Inflammatory macrophage treated with lipopolysaccharide for 1 hour (primary cell): ENCODE measurements around the gene RAD51D.
"Not testable (repeated sequence)": the region's sequence is repeated elsewhere in the genome, so short reads cannot be mapped to it uniquely, and the experiment has no call there.

Source experiments
- DNase-seq, 2 donors: peaks; one replicate each; pipeline ENCODE4 v3.0.0-alpha.2; 2020 to 2022

RAD51D gene

GRCh38 chr17:35064516-35065215, 55.0 kb downstream of the RAD51D start:
- no peak for DNase-seq

GRCh38 chr17:35063514-35064223, 56.0 kb downstream of the RAD51D start, which contains the start of gene RFFL:
TSS of gene RFFL (minus strand) at chr17:35063707. CDS start at chr17:35026553, 37,154 bp downstream.
- peak; percentile 97 to 99 for DNase-seq

DNA sequence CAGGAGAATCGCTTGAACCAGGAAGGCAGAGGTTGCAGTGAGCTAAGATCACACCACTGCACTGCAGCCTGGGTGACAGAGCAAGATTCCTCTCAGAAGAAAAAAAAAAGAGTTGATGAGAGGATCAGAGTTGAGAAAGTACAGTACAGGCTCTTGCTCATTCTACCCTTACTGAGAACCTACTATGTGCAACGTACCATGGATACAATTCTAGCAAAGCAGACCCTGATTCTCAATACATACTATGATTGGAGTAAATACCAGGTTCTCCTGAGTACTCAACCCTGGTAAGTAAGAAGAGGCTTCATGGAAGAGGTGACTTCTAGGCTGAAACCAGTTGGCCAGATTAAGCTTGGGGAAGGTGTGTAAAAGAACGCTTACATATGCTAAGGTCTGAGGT, 57.4 kb downstream of the RAD51D start:
- DNase-seq, result no peak

GRCh38 chr17:35057332-35057915, 62.2 kb downstream of the RAD51D start:
- no peak for DNase-seq

DNA sequence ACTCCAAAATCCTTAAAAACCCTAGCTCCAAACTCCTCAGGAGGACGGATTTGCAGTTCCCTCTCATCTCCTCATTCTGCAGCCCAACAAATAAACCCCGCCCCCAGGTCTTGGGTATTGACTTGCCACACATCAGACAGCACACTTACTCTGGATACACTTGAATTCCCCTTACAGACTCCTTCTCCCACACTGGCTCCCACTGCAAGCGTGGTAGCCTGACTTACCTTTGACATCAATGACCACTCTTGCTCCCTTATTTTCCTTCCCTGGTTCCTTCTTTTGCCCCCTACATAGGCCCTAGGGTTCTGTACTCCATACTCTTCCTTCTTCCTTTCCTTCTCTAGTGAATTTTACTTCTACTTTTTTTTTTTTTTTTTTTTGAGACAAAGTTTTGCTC, 63.6 kb downstream of the RAD51D start:
- DNase-seq, result peak; percentile 64 to 96

GRCh38 chr17:35053204-35053603, 66.5 kb downstream of the RAD51D start:
- DNase-seq, result no peak

DNA sequence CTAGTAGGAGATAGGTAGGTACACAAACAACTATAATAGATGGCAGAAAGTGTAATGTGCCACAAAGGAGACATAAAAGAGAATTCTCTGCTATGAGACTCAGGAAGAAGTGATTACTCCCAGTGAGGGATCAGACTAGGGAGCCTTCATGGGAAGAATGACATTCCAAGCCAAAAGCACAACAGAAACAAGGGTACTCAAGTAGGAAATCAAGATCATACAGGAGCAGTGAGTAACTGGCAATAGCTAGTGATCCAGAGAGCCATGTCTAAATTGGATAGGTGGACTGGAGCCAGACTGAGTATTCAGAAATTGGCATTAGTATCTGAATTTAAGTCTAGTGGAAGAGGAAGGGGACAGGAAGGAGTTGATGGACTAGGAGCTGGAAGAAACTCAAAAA, 66.9 kb downstream of the RAD51D start:
- DNase-seq, result no peak

DNA sequence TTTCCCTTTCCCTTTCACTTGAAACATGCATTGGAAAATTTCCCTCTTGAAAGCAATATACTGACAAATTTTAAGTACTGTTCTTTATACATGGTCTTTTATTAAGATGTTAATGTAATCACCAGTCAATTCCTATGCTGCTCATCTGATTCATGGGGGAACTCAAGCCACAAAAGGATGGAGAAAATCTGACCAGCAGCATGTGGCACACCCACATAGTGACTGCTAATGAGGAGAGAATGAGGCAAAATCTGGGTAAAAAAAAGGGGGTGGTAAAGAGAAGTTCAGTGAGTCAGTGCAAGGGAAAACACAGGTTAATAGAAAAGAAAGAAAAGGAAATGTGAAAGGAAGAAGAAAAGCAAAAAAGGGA, 67.4 kb downstream of the RAD51D start:
- peak; percentile 66 to 85 for DNase-seq

DNA sequence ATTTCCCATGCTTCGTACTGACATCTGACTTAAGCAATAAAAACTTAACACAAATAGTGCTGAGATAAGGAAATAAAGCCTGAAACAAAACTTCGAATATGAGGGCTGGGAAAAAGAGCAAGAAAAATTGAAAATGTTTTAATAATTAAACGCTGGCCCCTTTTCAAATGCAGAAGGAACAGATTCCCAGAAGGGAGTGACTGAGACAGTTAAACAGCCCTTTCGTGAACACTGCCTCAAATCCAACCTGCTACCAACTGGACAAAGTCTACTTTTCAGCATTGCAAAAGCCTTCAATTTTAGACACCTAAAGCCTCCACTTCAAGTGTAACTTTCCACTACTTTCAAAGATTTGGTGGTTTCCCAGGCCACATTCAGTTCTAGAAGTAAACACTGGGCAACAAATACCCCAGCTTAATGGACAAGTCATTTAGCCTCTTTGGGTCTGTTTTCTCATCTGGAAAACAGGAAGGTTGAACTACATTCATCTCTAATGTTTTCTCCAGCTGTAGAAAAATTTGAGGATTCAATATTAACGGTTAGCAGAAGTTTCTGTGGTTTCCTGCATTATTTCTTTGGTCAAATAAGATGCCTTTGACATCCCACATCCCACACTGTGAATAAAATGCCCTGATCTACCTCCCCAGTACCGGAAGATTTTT, 68.0 kb downstream of the RAD51D start:
- peak; percentile 35 to 39 for DNase-seq

- DNase-seq, result peak; percentile 63 to 79
Observed at GRCh38 chr17:35051183-35051578, 68.5 kb downstream of the RAD51D start.

GRCh38 chr17:35050170-35050569, 69.5 kb downstream of the RAD51D start:
- no peak for DNase-seq

DNA sequence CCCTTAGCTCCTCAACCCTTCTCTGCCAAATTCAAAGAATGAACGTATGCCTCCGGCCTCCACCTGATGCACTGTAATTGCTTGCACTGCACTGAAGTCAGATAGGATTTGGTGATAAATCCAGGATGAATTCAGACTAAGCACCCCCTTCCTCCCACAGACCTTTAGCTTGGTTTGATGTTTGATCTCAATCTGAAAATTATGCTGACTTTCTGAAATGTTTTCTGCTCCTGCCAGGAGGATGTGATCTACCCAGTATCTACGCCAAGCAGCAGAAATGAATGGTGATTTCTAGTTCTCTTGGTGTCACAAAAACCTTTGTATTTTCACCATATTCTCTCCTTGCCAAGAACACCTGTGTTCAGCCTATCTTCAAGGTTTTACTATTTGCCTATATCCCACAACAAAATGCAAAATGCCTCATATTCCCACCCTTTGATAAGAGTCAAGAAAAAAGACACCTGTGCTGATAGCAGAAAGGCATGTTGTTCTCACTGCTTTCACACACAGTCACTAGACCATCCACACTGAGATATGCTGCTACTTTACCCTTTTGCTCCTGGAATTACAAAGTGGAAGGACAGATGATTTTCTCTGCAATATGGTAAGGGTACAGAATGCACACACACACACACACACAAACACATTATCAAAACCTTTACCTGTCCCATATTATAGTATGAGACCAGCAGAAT, 70.8 kb downstream of the RAD51D start:
- DNase-seq, result no peak

- DNase-seq, result peak; percentile 43 to 47
Observed at GRCh38 chr17:35046740-35047283, 72.8 kb downstream of the RAD51D start.

GRCh38 chr17:35046245-35046644, 73.4 kb downstream of the RAD51D start:
- DNase-seq, result no peak

DNA sequence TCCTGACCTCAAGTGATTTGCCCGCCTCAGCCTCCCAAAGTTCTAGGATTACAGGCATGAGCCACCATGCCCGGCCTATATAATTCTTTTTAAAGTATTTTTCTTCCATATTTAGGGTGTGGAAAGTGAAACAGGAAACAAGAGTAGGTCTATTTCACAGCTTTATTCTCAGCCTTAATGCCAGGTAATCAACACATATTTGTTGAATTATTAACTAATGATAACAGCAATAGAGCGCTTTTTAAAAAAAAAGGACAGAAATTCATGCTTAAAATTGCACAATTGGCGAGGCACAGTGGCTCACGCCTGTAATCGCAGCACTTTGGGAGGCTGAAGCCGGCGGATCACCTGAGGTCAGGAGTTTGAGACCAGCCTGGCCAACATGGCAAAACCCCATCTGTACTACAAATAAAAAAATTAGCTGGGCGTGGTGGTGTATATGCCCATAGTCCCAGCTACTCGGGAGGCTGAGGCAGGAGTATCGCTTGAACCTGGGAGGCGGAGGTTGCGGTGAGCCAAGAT, 74.1 kb downstream of the RAD51D start:
- DNase-seq, result not testable (repeated sequence)

DNA sequence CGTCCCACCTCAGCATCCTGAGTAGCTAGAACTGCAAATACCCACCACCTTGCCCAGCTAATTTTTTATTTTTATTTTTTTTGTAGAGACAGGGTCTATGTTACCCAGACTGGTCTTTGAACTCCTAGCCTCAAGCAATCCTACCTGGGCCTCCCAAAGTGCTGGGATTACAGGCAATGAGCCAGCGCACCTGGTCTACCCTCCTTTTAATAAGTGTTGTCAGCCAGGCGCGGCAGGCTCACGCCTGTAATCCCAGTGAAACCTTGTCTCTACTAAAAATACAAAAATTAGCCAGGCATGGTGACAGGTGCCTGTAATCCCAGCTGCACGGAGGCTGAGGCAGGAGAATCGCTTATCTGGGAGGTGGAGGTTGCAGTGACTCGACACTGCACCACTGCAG, 75.5 kb downstream of the RAD51D start:
- DNase-seq, result no peak
